GM18907 (cell line): Measurements from ENCODE around the gene ABHD2.
"Not testable (repeated sequence)": the region's sequence is repeated elsewhere in the genome, so short reads cannot be mapped to it uniquely, and the experiment has no call there.

Experiments
- ATAC-seq: cut with Tn5 transposase; IDR thresholded peaks from one replicate; pipeline ENCODE4 v1.9.1; 2021; ENCODE audit warnings: mild to moderate bottlenecking, moderate library complexity; ENCODE audit not compliant: unreplicated experiment

The ABHD2 gene

GRCh38 chr15:89075101-89075640, 13.1 kb upstream of the ABHD2 start:
- ATAC-seq, result no peak

GRCh38 chr15:89075846-89076245, 12.4 kb upstream of the ABHD2 start:
- ATAC-seq, result no peak

GRCh38 chr15:89077750-89078149, 10.5 kb upstream of the ABHD2 start:
- no peak for ATAC-seq

- ATAC-seq, result no peak
Measured at GRCh38 chr15:89078851-89079810, 9.1 kb upstream of the ABHD2 start.

- no peak for ATAC-seq
Measured at GRCh38 chr15:89081878-89082277, 6.4 kb upstream of the ABHD2 start.

GRCh38 chr15:89083246-89083645, 5.0 kb upstream of the ABHD2 start:
- no peak for ATAC-seq

- no peak for ATAC-seq
Measured at GRCh38 chr15:89085289-89085926, 2.8 kb upstream of the ABHD2 start.

GRCh38 chr15:89085933-89086332, 2.3 kb upstream of the ABHD2 start:
- ATAC-seq, result not testable (repeated sequence)

GRCh38 chr15:89086390-89086789, 1.9 kb upstream of the ABHD2 start:
- ATAC-seq, result not testable (repeated sequence)

- no peak for ATAC-seq
Measured at GRCh38 chr15:89087161-89087829, 961 bp upstream of the ABHD2 start.

GRCh38 chr15:89088605-89089315, 504 bp downstream of the ABHD2 start:
- ATAC-seq, result peak; percentile 14

- ATAC-seq, result no peak
Measured at GRCh38 chr15:89089316-89090230, 1.3 kb downstream of the ABHD2 start.

GRCh38 chr15:89090791-89091626, 2.8 kb downstream of the ABHD2 start:
- no peak for ATAC-seq

GRCh38 chr15:89091627-89092220, 3.5 kb downstream of the ABHD2 start:
- ATAC-seq, result no peak

GRCh38 chr15:89093509-89093908, 5.3 kb downstream of the ABHD2 start:
- no peak for ATAC-seq

GRCh38 chr15:89095073-89095472, 6.8 kb downstream of the ABHD2 start:
- ATAC-seq, result no peak

GRCh38 chr15:89095556-89095955, 7.3 kb downstream of the ABHD2 start:
- ATAC-seq, result no peak

GRCh38 chr15:89096664-89097063, 8.4 kb downstream of the ABHD2 start:
- no peak for ATAC-seq
